Measurements from ENCODE around the gene PRKN.

Gene PRKN

DNA sequence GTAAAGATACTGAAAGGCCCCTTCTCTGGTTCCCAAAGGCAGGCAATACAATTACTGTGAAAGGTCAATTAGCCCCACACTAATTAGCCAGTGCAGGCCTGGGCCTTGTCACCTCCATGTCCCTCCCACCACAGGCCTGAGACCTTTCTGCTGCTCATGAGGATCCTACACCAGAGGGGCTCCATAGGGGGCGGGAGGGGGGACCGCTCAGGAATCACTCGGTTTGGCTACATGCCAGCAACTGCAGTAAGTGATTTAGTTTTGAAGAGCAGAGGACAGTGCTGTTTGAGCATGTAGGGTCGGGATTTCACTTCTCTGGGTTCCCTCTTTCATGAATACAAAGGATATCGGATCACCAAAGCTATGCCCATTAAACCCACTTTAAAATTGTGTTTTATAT lies 455.6 kb downstream of the PRKN start:
- DNase-seq = no peak

- no peak for DNase-seq
Observed at GRCh38 chr6:162270966-162271365, 456.6 kb downstream of the PRKN start.

DNA sequence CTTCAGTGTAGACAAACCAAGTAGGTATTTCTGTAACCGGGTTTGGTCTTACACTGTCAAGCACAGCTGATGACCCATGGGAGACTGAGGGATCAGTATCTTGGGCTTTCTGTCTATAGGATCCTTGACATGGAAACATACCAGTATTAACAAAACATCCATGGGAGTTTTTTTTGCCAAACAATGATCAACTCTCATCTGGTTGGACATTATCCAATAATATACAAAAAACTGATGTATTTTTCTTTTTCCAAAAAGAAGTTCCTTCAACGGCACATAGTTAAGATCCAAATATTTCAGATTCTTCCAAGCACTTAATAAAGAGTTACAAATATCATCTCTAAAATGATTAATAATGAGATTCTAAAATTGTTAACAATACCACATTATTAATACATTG lies 459.9 kb downstream of the PRKN start:
- no peak for DNase-seq

GRCh38 chr6:162267126-162267525 lies 460.4 kb downstream of the PRKN start:
- no peak for DNase-seq

- DNase-seq = no peak
Observed at GRCh38 chr6:162264581-162264980, 463.0 kb downstream of the PRKN start.

DNA sequence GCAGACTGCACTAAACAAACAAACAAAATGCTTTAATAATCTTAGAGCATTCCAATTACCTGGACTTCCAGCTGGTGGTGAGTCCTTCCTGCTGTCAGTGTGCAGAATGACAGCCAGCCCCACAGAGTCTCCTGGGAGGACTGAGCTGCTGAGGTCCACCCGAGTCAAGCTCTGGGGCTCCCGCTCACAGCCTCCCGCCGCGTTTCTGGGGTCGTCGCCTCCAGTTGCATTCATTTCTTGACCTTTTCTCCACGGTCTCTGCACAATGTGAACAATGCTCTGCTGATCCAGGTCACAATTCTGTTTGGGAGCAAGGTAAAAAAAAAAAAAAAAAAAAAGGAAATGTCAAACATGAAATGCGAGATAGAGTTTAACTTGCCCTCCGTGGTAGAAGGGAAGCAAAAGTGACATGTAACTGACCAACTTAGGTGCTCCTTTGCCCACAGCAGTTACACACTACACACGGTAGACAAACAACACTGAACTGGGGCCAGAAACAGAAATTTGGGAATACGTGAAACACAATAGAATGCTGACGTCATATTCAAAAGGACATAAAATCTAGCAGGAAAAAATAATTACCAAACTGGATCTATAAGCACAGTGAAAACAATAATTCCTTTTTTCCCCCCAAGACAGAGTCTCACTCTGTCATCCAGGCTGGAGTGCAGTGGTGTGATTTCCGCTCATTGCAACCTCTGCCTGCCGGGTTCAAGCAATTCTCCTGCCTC lies 464.9 kb downstream of the PRKN start:
- no peak for DNase-seq

GRCh38 chr6:162261598-162261997 lies 466.0 kb downstream of the PRKN start:
- no peak for DNase-seq

DNA sequence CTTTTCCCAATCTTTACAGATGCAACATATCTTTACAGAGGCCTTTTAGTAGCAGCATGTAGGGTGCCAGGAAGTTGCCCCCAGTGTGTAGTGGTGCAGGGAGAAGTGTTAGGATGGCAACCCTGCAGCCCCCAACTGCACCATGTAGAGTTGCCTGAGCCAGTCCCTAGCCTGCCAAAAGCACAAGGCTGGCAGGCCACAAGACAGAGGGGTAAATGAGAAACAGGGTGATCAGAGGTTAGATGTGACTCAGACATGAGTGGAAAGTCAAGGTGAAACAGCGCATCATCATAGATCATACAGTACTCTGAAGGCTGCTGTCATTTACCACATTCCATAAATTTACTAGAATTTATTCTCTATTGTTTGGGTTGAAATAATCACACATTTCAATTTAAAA lies 467.5 kb downstream of the PRKN start:
- DNase-seq = no peak

DNA sequence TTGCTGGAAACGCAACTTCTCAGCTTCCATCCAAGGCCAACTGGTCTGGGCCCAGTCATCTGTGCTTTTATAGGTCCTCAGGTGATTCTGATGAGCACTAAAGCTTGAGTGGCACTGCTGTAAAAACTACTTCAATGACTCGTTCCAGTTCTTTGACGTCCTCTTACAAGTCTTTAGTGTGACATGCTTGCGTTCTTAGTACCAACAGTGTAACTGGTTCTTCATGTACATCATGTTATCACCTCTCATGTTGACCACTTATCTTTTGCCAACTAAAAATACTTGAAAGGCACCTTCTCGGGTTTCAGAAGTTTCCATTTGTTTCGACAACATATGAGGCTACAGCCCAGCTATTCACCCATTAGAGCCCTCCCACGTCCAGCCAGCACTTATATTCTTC lies 468.9 kb downstream of the PRKN start:
- no peak for DNase-seq

DNA sequence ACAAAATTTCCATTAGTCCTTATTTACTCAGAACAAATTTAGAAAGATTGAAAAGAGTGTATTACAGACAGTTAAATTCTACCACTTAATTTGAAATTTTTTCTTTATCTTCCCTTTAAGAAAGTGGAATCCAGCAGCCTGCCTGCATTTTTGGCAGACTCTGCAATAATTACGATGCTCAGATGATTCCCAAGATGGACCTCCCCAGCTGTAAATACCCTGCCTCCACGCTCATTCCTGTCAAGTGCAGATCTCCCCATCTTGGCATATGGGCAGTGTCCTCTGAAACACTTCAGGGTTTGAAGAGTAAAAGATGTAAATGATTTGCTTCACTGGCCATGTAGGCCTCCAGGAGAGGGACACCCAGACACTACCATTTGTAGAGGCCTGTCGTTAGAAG lies 471.2 kb downstream of the PRKN start:
- DNase-seq = no peak

GRCh38 chr6:162251257-162251656 lies 476.3 kb downstream of the PRKN start:
- DNase-seq = no peak

GRCh38 chr6:162249907-162250642 lies 477.5 kb downstream of the PRKN start:
- no peak for DNase-seq

- DNase-seq = no peak
Observed at GRCh38 chr6:162245830-162246420, 481.6 kb downstream of the PRKN start.

DNA sequence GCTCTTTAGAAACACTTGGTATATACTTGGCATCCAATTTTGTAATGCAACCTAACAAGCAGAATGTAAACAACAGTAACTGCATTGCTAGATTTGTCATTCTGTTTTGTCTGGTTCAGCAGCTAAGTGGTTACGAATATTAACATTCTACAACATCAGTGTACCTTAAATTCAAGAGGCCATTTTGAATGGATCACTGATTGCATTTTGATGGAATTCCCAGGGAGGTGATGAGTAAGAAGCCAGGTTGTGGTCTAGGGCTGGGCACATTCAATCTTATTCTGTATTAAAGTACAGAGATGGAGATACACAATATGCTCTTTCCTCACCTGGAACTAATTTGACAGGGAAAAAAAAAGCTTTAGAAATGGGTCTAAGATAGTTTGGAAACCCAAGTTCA lies 483.5 kb downstream of the PRKN start:
- no peak for DNase-seq

DNA sequence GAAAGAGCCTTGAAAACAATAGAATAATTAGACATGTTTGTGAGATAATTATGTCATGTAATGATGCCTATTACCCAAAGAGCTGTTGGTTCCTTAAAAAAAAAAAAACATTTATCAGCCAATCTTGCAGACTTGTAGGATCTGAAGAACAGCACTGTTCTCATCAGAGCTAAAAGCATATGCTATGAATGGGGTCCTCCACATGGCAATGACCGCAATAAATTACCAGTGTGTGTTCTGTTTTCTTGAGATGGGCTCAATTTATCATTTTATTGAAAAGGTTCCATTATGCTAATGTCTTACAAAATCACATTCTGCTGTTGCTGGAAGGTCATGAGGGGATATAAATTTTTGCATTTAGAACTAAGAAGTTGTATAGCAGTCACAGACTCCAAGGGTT lies 484.7 kb downstream of the PRKN start:
- no peak for DNase-seq

GRCh38 chr6:162239330-162239729 lies 488.2 kb downstream of the PRKN start:
- DNase-seq = no peak

DNA sequence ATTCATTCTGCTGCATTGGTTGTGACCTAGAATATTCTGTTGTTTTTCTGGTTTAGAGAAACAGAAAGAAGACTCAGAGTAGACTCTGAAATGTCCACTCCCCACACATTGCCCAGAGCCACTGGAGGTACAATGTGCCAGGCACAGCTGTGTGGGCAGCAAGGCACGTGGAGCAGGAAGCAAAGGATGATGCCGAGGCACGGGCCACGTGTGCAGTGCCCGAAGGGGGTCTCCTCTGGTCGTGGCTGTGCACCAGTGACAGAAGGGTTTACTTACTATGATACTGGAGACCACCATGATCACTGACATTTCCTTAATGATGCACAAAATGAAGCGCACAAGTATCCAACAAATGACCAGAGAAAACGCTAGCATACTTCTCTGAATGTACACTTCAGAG lies 488.9 kb downstream of the PRKN start:
- no peak for DNase-seq

DNA sequence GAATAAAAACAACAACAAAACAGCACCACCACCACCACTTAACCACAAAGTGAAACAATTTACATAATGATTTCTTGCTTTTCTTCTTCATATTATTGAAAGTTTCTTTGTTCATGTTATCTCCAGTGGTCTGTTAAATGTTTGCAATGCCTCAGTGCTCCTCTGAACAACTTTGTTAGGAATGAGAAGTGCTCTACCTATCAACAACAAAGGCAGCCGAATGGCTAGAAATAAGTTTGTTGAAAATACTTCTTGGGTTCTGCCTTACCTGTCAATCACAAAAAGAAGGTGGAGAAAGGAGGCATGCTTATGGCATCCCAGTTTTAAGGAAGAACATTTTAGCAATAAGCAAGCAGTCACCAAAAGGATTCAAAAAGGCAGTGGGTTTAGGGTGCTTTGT lies 490.2 kb downstream of the PRKN start:
- DNase-seq = no peak

GRCh38 chr6:162234631-162235030 lies 492.9 kb downstream of the PRKN start:
- DNase-seq = no peak

- DNase-seq = no peak
Observed at GRCh38 chr6:162230147-162230752, 497.3 kb downstream of the PRKN start.

DNA sequence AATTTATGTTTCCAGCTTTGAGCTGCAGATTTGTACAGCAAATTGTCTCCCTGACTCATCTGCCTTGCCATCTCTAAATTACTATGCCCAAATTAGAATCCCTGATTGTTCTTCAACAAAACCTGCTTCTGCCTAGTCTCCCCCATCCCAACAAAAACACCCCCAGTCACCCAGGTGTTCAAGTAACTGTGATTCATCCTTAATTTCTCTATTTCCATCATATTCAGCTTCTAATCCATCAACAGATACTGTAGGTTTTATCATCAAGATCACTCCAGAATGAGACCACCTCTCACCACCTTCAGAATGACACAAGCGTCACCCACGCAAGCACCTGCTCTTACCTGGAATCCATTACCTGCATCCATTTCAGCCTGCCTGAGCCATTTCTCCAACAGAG lies 498.5 kb downstream of the PRKN start:
- DNase-seq = no peak

DNA sequence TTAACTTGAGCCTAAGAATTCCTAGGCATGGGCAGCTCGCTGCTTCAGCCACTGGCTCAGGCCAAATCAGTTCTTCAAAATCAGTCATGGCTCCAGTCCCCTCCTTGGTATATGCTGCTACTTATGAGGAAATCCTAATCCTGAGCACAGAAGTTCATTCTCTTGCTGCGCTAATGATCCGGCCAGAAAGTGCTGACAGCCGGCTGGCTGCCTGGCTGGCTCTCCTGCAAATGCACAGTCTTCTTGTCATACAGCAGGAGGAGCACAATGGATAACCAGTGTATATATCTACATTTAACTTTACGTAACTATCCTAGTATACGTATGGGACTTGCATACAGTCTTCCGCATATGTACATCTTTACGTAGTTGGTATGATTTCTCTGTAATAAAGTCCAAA lies 500.8 kb downstream of the PRKN start:
- no peak for DNase-seq

- DNase-seq = no peak
Observed at GRCh38 chr6:162222521-162222920, 505.0 kb downstream of the PRKN start.

GRCh38 chr6:162220876-162221275 lies 506.7 kb downstream of the PRKN start:
- DNase-seq = no peak
